MCF 10A (cell line): Measurements from ENCODE around the gene SPATA6L. TPM values are rescaled to one million over a fixed set of nuclear protein-coding genes. Genes with fewer than 3 reads are reported as not detected.
"Not testable (repeated sequence)": the region's sequence is repeated elsewhere in the genome, so short reads cannot be mapped to it uniquely, and the experiment has no call there.

ENCODE experiments used
- BruUV-seq: library from RNA; stranded (reverse); fragments of 400-500 nt; replicated peaks from 2 replicates; lab custom pipeline; 2021; lab: Mats Ljungman, UMichigan
- CTCF ChIA-PET: fragments of 300-600 bp; sonication (Branson Sonifier 250); formaldehyde crosslinking; extraction: SDS; loops from one replicate; lab custom pipeline; 2021; ENCODE audit warnings: antibody characterized with exemption, inconsistent platforms; lab: Yijun Ruan, JAX
- POLR2A ChIA-PET: fragments of 300-600, 350-650 bp; sonication (Branson Sonifier 250); formaldehyde crosslinking; extraction: SDS; loops from one replicate; lab custom pipeline; 2020; ENCODE audit warnings: antibody characterized with exemption, inconsistent platforms; lab: Yijun Ruan, JAX
- DNase-seq: peaks from one replicate; pipeline ENCODE4 v3.0.0-alpha.2; 2018; ENCODE audit not compliant: unreplicated experiment
- H3K27ac Mint-ChIP-seq: one replicate; pipeline ENCODE4 v1.8.0; 2022; ENCODE audit warnings: mild to moderate bottlenecking, low read depth, mixed read lengths; ENCODE audit not compliant: unreplicated experiment
- H3K27me3 Mint-ChIP-seq: one replicate; pipeline ENCODE4 v1.8.0; 2022; ENCODE audit warnings: mixed read lengths; ENCODE audit not compliant: insufficient read depth, unreplicated experiment
- H3K36me3 Mint-ChIP-seq: one replicate; pipeline ENCODE4 v1.8.0; 2022; ENCODE audit warnings: mild to moderate bottlenecking, moderate library complexity, mixed read lengths; ENCODE audit not compliant: insufficient read depth, unreplicated experiment
- H3K4me1 Mint-ChIP-seq: one replicate; pipeline ENCODE4 v1.8.0; 2022; ENCODE audit warnings: mixed read lengths; ENCODE audit not compliant: insufficient read depth, unreplicated experiment
- H3K4me3 Mint-ChIP-seq: one replicate; pipeline ENCODE4 v1.8.0; 2022; ENCODE audit warnings: mild to moderate bottlenecking, moderate library complexity, mixed read lengths; ENCODE audit not compliant: unreplicated experiment
- H3K9me3 Mint-ChIP-seq: one replicate; pipeline ENCODE4 v1.8.0; 2022; ENCODE audit warnings: mixed read lengths; ENCODE audit not compliant: unreplicated experiment
- CTCF ChIP-seq: fragments of 200-600 bp; IDR thresholded peaks from one replicate; pipeline ENCODE4 v1.8.0; 2022; ENCODE audit warnings: antibody characterized with exemption, mild to moderate bottlenecking; ENCODE audit not compliant: unreplicated experiment
- intact Hi-C: fragments of 100-400 bp; cut with micrococcal nuclease; formaldehyde crosslinking; loops from 2 replicates; pipeline ENCODE4 v1.14.1; 2022
- total RNA-seq: library from RNA; stranded (reverse); gene quantifications from 2 replicates; pipeline ENCODE4 v1.2.3, GENCODE V29; 2022

SPATA6L gene
- total RNA-seq, 1 experiment from 2014 or later: 5.5 TPM

DNA sequence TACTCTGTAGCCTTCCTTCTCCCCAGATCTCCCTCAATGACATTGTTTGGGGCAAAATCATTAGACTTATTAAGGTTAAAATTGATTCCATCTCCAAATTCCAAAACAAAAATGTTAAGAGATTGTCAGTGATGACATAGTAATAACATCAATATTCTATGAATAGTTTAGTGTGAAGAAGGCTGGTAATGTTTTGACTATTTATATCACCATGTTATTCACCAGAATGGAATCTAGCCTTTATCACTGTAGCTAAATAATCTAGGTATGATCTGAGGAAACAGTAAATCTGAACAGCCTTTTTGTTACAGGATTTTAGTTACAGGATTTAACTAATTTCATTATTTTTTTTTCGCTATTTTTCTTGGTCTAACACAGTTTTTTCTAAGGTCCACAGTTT is 5.1 kb downstream of the SPATA6L start:
- no peaks in the 10 kb centered on the region for H3K9me3 Mint-ChIP-seq
- H3K27ac Mint-ChIP-seq: no peak overlapping the region
- no peak for DNase-seq
- POLR2A ChIA-PET: interaction anchor here (0.5 to 5.9 kb wide), 8 partner anchors 9 to 1134 kb away, joined by 3 to 42 read pairs (median 4); partner anchors contain the start of genes AK3 and CDC37L1
- H3K4me1 Mint-ChIP-seq: peaks cover 37% of the 10 kb centered on the region
- intact Hi-C loops: loop anchor here (10.0 kb wide), 1 partner anchor 276 kb away; no protein-coding TSS in a partner anchor
- H3K4me3 Mint-ChIP-seq: no peak overlapping the region
- CTCF ChIA-PET: interaction anchor here (0.7 to 2.8 kb wide), 7 partner anchors 13 to 1399 kb away, joined by 3 to 11 read pairs (median 8); no protein-coding TSS in a partner anchor
- BruUV-seq: no TSS peak
- H3K27me3 Mint-ChIP-seq: no peaks in the 10 kb centered on the region
- H3K36me3 Mint-ChIP-seq: no peaks in the 10 kb centered on the region
- no peak for TF ChIP-seq CTCF

GRCh38 chr9:4660665-4661064 is 5.6 kb downstream of the SPATA6L start:
- H3K27ac Mint-ChIP-seq: not testable (repeated sequence)

GRCh38 chr9:4657426-4658159 is 8.7 kb downstream of the SPATA6L start:
- peaks cover 7% of the 10 kb centered on the region for H3K4me1 Mint-ChIP-seq
- intact Hi-C loops: no loop called here
- no peaks in the 10 kb centered on the region for H3K27me3 Mint-ChIP-seq
- no TSS peak for BruUV-seq
- POLR2A ChIA-PET: interaction anchor here (0.7 kb wide), 1 partner anchor 1134 kb away, joined by 4 read pairs; no protein-coding TSS in a partner anchor
- H3K4me3 Mint-ChIP-seq: no peak overlapping the region
- TF ChIP-seq CTCF: no peak
- no peak overlapping the region for H3K27ac Mint-ChIP-seq
- H3K9me3 Mint-ChIP-seq: no peaks in the 10 kb centered on the region
- H3K36me3 Mint-ChIP-seq: no peaks in the 10 kb centered on the region
- CTCF ChIA-PET: no interaction called here
- no peak for DNase-seq

More at GRCh38 chr9:4660665-4661064, 5.6 kb downstream of the SPATA6L start:
- H3K27me3 Mint-ChIP-seq, DNase-seq, H3K36me3 Mint-ChIP-seq, H3K9me3 Mint-ChIP-seq, BruUV-seq, H3K4me3 Mint-ChIP-seq: not testable (repeated sequence)
- intact Hi-C loops: loop anchor here (10.0 kb wide), 1 partner anchor 276 kb away; no protein-coding TSS in a partner anchor
- CTCF ChIA-PET: interaction anchor here (0.7 to 1.2 kb wide), 3 partner anchors 80 to 1399 kb away, joined by 3 to 4 read pairs (median 3); no protein-coding TSS in a partner anchor
- POLR2A ChIA-PET: interaction anchor here (0.5 to 5.9 kb wide), 5 partner anchors 19 to 1133 kb away, joined by 3 to 42 read pairs (median 4); partner anchors contain the start of genes AK3 and CDC37L1
- H3K4me1 Mint-ChIP-seq: peaks cover 32% of the 10 kb centered on the region

- Mint-ChIP-seq H3K36me3 (no peaks in the 10 kb centered on the region), H3K27me3 (no peaks in the 10 kb centered on the region), H3K4me1 (no peaks in the 10 kb centered on the region), H3K9me3 (no peaks in the 10 kb centered on the region), H3K4me3 (no peak overlapping the region), H3K27ac (no peak overlapping the region)
- intact Hi-C loops: no loop called here
- BruUV-seq: no TSS peak
- TF ChIP-seq CTCF: no peak
- DNase-seq: no peak
- CTCF ChIA-PET: interaction anchor here (0.6 to 0.9 kb wide), 2 partner anchors 43 to 97 kb away, joined by 3 to 4 read pairs; no protein-coding TSS in a partner anchor
- POLR2A ChIA-PET: no interaction called here
These were observed 9.7 kb downstream of the SPATA6L start for GRCh38 chr9:4656621-4657020.

DNA sequence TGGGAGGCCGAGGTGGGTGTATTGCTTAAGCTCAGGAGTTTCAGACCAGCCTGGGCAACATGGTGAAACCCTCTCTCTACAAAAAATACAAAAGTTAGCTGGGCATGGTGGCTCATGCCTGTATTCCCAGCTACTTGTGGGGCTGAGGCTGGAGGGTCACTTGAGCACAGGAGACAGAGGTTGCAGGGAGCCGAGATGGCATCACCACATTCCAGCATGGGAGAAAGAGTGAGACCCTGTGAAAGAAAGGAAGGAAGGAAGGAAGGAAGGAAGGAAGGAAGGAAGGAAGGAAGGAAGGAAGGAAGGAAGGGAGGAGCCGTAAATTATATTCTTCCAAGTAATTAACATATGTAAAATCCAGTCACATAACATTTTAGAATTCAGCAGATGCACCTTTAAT is 10.1 kb downstream of the SPATA6L start:
- H3K27me3 Mint-ChIP-seq, BruUV-seq, H3K4me3 Mint-ChIP-seq, intact Hi-C loops, H3K27ac Mint-ChIP-seq, H3K4me1 Mint-ChIP-seq, H3K9me3 Mint-ChIP-seq, DNase-seq, H3K36me3 Mint-ChIP-seq: not testable (repeated sequence)
- CTCF ChIA-PET: interaction anchor here (0.9 to 1.0 kb wide), 2 partner anchors 96 to 289 kb away, joined by 3 to 4 read pairs; no protein-coding TSS in a partner anchor
- POLR2A ChIA-PET: interaction anchor here (0.7 kb wide), 1 partner anchor 237 kb away, joined by 3 read pairs; no protein-coding TSS in a partner anchor
